AG04450 (cell line): Measurements from ENCODE around the gene EFNB3. TPM values are rescaled to one million over a fixed set of nuclear protein-coding genes. Genes with fewer than 3 reads are reported as not detected.

ENCODE experiments used
- CTCF ChIA-PET: fragments of 300-600, 350-600 bp; formaldehyde crosslinking; extraction: SDS; loops from one replicate; lab custom pipeline; 2022; ENCODE audit warnings: antibody characterized with exemption, inconsistent platforms; lab: Charles Lee
- POLR2A ChIA-PET: fragments of 350-600 bp; formaldehyde crosslinking; extraction: SDS; loops from one replicate; lab custom pipeline; 2021; ENCODE audit warnings: antibody characterized with exemption, inconsistent platforms; lab: Yijun Ruan, JAX
- DNase-seq: peaks from one replicate; pipeline ENCODE4 v3.0.0-alpha.2; 2011; ENCODE audit warnings: low read depth, low spot score
- H3K27ac ChIP-seq: one replicate; pipeline ENCODE4 v1.5.1; 2012; ENCODE audit warnings: low read depth, low read length, control low read depth
- H3K27me3 ChIP-seq: one replicate; pipeline ENCODE4 v1.6.0; 2012; ENCODE audit warnings: low read length; ENCODE audit not compliant: control insufficient read depth, insufficient read depth
- H3K4me3 ChIP-seq: 2 replicates; pipeline ENCODE4 v1.5.1; 2011; ENCODE audit warnings: mild to moderate bottlenecking, low read depth, low read length, control low read depth
- H3K9me3 ChIP-seq: 2 replicates; pipeline ENCODE4 v1.5.1; 2012; ENCODE audit warnings: low read length; ENCODE audit not compliant: control insufficient read depth, insufficient read depth
- CTCF ChIP-seq: IDR thresholded peaks from 2 replicates; pipeline ENCODE4 v1.5.1; 2011; ENCODE audit warnings: low read depth, low read length, control low read depth, inconsistent platforms
- polyA plus RNA-seq: library from polyadenylated mRNA; depleted of rRNA; stranded (reverse); fragments of >200 nt; gene quantifications from 2 replicates; pipeline ENCODE4 v1.2.3, GENCODE V29; 2011

EFNB3 gene
- polyA plus RNA-seq, 1 experiment, result 7.7 TPM

DNA sequence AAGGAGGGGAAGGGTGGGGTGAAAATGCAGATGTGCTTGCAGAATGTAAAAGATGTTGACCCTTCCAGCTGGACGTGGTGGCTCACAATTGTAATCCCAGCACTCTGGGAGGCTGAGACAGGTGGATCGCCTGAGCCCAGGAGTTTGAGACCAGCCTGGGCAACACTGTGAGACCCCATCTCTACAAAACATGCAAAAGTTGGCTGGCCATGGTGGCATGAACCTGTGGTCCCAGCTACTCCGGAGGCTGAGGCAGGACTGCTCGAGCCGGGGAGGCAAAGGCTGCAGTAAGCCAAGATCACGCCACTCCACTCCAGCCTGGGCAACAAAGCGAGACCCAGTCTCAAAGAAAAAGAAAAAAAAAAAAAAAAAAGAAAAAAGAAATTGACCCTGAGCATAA is 36.5 kb upstream of the EFNB3 start:
- Histone ChIP-seq H3K27me3 (no peaks in the 10 kb centered on the region), H3K9me3 (peaks cover 2% of the 10 kb centered on the region), H3K27ac (no peak overlapping the region), H3K4me3 (no peak overlapping the region)
- ChIA-PET POLR2A (no interaction called here), CTCF (no interaction called here)
- TF ChIP-seq CTCF, result no peak
- DNase-seq, result no peak

DNA sequence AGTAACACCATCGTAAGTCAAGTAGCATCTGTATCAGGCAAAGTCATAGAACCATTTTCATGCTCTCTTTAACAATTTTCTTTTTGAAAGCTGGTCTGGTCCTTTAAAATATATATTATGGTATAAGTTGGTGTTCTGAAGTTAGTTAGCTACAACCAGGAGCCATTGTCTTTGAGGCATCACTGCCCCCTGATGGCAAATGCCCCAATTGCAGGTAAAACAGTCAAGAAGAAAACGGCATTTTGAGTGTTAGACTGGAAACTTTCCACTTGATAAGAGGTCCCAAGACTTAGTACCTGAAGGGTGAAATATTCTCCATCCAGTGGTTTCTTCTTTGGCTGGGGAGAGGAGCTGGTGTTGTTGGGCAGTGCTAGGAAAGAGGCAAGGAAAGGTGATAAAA is 31.8 kb upstream of the EFNB3 start:
- Histone ChIP-seq H3K4me3 (no peak overlapping the region), H3K27me3 (no peaks in the 10 kb centered on the region), H3K27ac (no peak overlapping the region), H3K9me3 (peaks cover 19% of the 10 kb centered on the region)
- no peak for DNase-seq
- ChIA-PET CTCF (interaction anchor here (0.6 to 2.6 kb wide), 5 partner anchors 15 to 312 kb away, joined by 3 to 29 read pairs (median 5); partner anchors contain the start of genes FXR2, TP53 and WRAP53), POLR2A (no interaction called here)
- TF ChIP-seq CTCF, result peak; percentile 48

GRCh38 chr17:7674934-7675333 is 30.1 kb upstream of the EFNB3 start:
- H3K4me3 ChIP-seq, result no peak overlapping the region
- H3K27me3 ChIP-seq, result no peaks in the 10 kb centered on the region
- TF ChIP-seq CTCF, result no peak
- CTCF ChIA-PET, result interaction anchor here (1.0 to 3.0 kb wide), 2 partner anchors 12 to 115 kb away, joined by 3 to 12 read pairs; partner anchors contain the start of gene TP53
- H3K9me3 ChIP-seq, result peaks cover 19% of the 10 kb centered on the region
- POLR2A ChIA-PET, result no interaction called here
- H3K27ac ChIP-seq, result no peak overlapping the region
- DNase-seq, result no peak

DNA sequence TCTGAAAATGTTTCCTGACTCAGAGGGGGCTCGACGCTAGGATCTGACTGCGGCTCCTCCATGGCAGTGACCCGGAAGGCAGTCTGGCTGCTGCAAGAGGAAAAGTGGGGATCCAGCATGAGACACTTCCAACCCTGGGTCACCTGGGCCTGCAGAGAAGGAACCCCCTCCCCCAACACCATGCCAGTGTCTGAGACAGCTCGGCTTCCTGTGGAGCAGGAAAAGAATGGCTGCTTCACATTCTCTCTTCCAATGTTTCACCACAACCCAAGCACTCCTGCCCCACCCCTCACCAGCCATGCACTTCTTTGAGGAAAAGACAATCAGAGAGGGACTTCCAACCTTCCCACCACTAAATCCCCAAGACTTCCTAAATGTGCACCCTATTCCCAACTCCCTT is 28.5 kb upstream of the EFNB3 start:
- H3K27ac ChIP-seq, result no peak overlapping the region
- ChIA-PET CTCF (interaction anchor here (1.0 to 3.0 kb wide), 2 partner anchors 11 to 61 kb away, joined by 4 to 12 read pairs; partner anchors contain the start of gene TP53), POLR2A (interaction anchor here (0.7 kb wide), 1 partner anchor 98 kb away, joined by 3 read pairs; no protein-coding TSS in a partner anchor)
- no peak for TF ChIP-seq CTCF
- peaks cover 19% of the 10 kb centered on the region for H3K9me3 ChIP-seq
- no peaks in the 10 kb centered on the region for H3K27me3 ChIP-seq
- no peak for DNase-seq
- no peak overlapping the region for H3K4me3 ChIP-seq

DNA sequence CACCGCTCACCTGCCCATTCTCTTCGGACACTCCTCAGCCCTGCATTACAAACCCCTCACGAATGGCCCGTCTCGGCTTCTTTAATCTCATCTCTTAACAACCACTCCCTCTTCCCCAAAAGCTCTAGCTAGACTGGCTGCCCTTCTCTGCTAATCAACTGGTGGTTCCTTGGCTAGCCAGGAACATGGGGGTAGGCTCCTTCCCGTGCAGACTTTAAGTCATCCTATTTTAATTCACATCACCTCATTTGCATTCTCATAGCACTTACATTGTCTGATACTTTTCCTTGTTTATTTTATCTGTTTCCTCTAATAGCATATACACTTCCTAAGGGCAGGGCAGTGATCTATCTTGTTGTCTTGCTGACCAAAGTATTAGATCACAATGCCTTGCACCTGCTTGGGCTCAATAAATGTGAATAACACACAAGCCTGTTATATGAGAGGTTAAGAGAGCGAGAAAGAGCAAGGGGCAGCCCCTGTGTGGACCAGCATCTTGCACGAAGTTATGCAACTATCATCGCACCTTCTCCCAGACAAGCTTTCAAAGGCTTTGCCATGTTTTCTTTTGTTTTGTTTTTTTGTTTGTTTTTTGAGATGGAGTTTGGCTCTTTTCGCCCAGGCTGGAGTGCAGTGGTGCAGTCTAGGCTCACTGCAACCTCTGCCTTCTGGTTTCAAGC is 27.5 kb upstream of the EFNB3 start:
- peaks cover 19% of the 10 kb centered on the region for H3K9me3 ChIP-seq
- CTCF ChIA-PET, result interaction anchor here (1.0 to 3.0 kb wide), 2 partner anchors 10 to 62 kb away, joined by 4 to 12 read pairs; partner anchors contain the start of gene TP53
- H3K27ac ChIP-seq, result no peak overlapping the region
- H3K4me3 ChIP-seq, result no peak overlapping the region
- no peak for DNase-seq
- no peaks in the 10 kb centered on the region for H3K27me3 ChIP-seq
- POLR2A ChIA-PET, result interaction anchor here (0.6 kb wide), 1 partner anchor 75 kb away, joined by 3 read pairs; no protein-coding TSS in a partner anchor
- TF ChIP-seq CTCF, result no peak
